Skeletal muscle cell (primary cell): ENCODE data around the gene TPM3.
"Not testable (repeated sequence)": the region's sequence is repeated elsewhere in the genome, so short reads cannot be mapped to it uniquely, and the experiment has no call there.

Experiments
- DNase-seq: peaks from one replicate; pipeline ENCODE4 v3.0.0-alpha.2; 2010; ENCODE audit warnings: low read depth
- H3K4me3 ChIP-seq: 2 replicates; pipeline ENCODE4 v1.5.1; 2011; ENCODE audit warnings: low read depth, mild to moderate bottlenecking, control low read depth, low read length, moderate library complexity

The TPM3 gene

DNA sequence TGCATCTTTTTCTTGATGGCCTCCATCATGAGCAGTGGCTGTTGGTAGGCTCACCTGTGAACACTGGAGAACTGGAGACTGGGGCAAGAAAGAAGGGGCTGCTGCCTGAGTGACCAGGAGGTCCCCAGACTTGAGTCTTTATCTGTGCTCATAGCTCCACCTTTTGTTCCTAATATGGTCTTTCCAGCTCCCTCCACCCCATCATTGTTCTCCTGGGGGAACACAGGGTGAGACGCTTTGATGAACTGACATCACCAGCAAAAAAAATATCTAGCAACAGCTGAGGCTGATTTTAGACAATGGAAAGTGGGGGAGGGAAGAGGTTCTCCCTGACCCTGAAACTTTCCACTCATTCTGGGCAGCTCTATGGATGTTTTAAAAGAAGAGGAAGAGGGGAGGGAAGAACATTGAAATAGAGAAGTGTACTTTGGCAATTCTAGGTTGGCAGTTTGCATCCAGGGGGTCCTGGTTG, at the start of gene TPM3:
Gene TPM3 (minus strand): TSS at position 111 of the 472 bp plus-strand sequence. CDS start 82 bp downstream, at position 29.
- H3K4me3 ChIP-seq: no peak within 1 kb of the TSS
- DNase-seq: no peak

DNA sequence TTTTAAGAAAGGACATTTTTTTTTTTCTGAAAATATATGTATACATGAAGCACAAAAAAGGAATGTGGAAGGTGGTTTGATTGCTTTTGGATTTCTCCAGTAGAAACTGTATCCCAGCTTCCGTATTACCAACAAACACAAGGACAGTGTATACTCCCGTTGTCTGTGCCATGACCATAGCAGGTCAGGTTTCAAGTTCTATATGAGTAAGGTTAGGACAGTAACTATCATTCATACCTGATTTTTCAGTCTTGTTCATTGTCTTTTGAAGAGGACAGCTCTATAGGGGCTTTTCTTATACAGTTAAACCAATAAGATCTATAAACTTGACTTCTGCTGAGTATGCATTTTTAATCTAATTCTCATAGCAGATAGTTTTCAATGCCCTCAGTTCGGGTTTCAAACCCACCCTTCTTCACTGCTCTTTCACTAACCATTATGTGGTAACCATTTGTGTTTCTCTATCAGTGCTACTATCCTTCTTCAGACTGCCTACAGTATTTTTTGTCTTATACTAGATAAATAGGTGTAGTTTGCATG, 48.5 kb upstream of the TPM3 start:
- H3K4me3 ChIP-seq: no peak overlapping the region
- no peak for DNase-seq

- no peak for DNase-seq
- H3K4me3 ChIP-seq: no peak overlapping the region
Measured at GRCh38 chr1:154239491-154239890, 47.6 kb upstream of the TPM3 start.

DNA sequence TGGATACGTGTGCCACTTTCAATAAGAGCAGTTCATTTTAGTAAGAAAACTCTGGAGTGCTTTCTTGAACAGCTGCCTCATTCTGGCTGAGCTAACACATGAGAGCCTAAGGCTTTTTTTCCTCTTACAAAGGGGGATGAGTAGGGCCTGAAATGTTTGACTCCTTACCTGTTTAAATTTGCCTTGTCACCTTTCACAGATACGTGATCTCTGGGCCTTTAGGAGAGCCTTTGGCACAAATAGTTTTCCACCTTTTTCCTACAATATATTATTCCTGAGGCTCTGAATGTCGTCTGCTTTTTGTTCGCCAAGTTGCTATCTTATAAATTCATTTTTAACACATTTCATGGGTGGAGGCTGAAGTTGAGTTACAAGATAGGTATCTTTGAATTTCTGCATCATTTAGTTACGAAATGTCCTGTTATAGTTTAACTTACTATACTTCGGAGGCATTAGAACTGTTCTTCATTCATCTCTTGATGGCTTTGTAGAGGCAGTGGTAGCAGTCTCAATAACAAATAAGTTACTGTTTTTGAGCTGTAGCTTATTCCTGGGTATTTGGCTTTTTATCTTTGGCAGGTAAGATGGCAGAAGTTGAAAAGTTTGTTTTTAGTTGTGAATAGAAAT, 46.1 kb upstream of the TPM3 start:
- no peak for DNase-seq
- H3K4me3 ChIP-seq: no peak overlapping the region

DNA sequence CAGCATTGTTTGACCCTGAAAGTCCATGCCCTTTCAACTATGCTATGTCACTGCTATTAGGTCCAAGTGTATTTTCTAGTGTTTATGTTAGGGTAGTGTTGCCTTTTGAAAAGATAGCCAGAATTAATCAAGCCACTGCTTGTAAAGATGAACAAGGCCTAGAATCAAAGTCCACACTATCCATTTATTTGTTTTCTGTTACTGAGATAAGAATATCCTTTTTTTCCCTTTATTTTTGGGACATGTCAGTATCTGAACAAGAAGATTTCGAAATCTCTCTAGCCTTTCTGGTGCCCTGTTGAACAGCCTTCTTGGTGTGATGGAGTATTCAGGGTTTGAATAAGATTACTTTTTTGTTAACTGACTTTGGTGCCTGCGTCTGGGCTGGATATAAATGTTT, 45.5 kb upstream of the TPM3 start:
- no peak for DNase-seq
- no peak overlapping the region for H3K4me3 ChIP-seq

DNA sequence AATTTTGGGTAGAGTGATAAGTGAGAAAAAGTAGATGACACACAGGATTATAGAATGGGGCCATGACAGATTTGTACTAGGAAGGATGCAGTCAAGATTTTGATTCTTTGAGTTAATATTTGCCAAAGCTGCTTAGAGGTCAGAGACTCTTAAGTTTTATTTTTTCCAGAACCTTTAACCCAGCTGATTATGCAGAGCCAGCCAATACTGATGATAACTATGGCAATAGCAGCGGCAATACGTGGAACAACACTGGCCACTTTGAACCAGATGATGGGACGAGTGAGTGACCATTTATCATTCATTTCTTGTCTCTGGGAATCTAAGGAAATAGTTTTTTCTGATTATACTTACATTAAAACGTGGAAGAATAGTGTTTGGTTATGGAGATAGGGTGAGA, 45.0 kb upstream of the TPM3 start:
- DNase-seq: no peak
- H3K4me3 ChIP-seq: no peak overlapping the region

DNA sequence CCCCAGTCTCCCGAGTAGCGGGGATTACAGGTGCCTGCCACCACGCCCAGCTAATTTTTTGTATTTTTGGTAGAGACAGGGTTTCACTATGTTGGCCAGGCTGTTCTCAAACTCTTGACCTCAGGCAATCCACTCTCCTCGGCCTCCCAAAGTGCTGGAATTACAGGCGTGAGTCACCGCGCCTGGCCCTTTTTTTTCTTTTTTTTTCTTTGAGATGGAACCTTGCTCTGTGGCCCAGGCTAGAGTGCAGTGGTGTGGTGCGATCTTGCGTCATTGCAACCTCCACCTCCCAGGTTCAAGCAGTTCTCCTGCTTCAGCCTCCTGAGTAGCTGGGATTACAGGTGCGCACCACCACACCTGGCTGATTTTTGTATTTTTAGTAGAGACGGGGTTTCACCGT, 41.2 kb upstream of the TPM3 start:
- H3K4me3 ChIP-seq, DNase-seq: not testable (repeated sequence)

GRCh38 chr1:154231112-154231511, 39.2 kb upstream of the TPM3 start:
- H3K4me3 ChIP-seq, DNase-seq: not testable (repeated sequence)

DNA sequence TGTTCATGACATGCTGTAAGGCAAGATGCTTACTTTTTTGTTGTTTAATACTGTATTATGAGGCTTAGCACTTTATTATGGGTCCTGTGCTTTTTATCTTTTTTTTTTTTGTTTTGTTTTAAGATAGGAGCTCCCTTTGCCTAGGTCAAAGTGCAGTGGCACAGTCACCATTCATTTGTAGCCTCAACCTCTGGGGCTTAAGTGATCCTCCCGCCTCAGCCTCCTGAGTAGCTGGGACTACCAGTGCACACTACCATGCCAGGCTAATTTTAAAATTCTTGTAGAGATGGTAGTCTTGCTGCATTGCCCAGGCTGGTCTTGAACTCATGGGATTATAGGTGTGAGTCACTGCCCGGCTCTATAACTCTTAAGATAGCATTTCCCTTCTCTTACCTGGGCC, 33.5 kb upstream of the TPM3 start:
- H3K4me3 ChIP-seq: no peak overlapping the region
- no peak for DNase-seq

- DNase-seq: no peak
- H3K4me3 ChIP-seq: no peak overlapping the region
Measured at GRCh38 chr1:154223621-154224020, 31.7 kb upstream of the TPM3 start.

DNA sequence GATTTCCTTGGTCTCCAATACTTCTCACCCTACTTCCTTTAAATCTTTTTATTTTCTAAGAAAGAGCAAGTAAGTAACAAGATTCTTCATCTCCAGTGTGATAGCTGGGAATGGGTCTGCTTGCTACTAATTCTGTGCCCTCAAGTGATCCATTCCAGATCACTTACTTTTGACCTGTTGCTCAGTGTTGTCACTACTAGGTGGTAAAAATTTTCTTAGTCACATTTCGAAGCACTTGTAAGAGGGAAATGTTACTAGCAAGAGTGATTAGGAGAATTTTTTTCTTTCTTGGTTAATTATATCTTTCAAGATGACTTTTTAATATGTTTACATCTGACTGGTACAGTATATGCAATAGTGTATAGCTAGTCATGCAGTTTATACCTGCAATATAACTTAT, 31.0 kb upstream of the TPM3 start:
- no peak overlapping the region for H3K4me3 ChIP-seq
- no peak for DNase-seq

- no peak for DNase-seq
- peak overlapping the region; percentile 98 for H3K4me3 ChIP-seq
Measured at GRCh38 chr1:154222518-154222917, 30.6 kb upstream of the TPM3 start.

DNA sequence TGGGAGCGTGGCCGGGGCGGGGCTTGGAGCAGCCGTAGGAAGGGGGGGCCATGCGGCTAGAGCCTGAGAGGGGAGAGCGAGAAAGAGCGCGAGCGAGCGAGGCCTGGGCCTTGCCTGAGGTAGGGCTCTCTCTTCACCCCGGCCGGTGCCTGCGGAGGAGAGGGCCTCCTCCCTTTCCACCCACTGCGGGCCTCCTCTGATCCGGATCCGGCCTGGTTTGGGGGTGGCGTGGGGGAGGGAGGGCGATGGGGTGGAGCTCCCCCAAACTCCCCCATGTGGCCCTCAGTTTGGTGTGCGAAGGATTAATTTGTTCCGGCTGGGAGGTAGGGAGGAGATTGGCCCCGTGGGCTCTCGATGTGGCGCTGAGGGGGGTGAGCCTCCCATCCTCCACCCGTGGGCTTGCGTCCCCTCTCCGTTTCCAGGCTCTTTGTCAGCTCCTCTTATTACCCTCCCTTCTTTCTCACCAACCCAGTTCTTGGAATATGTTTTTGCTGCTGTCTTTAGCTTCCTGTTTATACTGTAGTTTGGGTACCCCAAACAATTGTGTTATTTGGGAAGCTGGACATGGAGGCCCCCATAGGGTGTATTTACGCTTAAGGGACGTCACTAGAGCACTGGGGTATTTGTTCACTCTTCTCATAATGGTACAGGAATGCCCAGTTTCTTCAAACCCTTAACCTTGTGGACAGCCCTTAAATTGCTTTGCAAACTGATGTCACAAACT, 29.5 kb upstream of the TPM3 start:
- DNase-seq: peak; percentile 45
- H3K4me3 ChIP-seq: peak overlapping the region; percentile 98

DNA sequence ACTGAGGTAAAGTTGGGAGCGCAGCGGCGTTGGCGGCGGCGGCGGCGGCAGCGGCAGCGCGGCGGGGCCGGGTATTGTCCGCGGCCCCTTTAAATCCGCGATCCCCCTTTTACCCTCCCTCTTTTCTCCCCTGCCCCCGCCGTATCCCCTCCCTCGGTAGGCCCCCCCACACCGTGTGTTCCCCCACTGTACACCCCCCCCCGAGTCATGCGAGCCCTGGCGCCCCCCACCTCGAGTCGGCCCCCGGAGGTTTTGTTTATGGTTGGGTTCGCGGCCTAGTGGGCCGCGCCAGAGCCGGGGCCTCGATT, 29.0 kb upstream of the TPM3 start:
- no peak for DNase-seq
- H3K4me3 ChIP-seq: peak overlapping the region; percentile 98

- peak; percentile 99 for DNase-seq
- H3K4me3 ChIP-seq: peak within 1 kb of the TSS; percentile 98
Measured at GRCh38 chr1:154220071-154220969, 28.4 kb upstream of the TPM3 start, which contains the start of gene UBAP2L. TSS of gene UBAP2L (plus strand) at chr1:154220955. CDS start at chr1:154225124, 4,169 bp downstream.

- H3K4me3 ChIP-seq: peak overlapping the region; percentile 98
- no peak for DNase-seq
Measured at GRCh38 chr1:154219541-154219940, 27.6 kb upstream of the TPM3 start.

DNA sequence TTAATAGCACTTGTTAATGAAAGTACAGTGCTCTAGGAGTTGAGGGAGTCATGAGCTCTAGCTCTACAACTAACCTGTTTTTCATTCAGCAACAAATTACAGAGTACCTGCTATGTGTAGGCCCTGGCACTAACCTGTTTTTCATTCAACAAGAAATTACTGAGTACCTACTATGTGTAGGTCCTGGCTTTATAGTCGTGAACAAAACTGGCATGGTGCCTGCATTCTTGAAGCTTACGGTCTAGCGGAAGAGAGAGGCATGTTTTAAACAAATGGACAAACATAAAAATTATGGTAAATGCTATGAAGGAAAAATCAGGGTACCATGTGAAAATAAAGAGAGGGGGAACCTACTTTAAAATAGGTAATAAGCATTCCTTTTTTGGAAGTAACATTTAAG, 26.6 kb upstream of the TPM3 start:
- H3K4me3 ChIP-seq: no peak overlapping the region
- no peak for DNase-seq

DNA sequence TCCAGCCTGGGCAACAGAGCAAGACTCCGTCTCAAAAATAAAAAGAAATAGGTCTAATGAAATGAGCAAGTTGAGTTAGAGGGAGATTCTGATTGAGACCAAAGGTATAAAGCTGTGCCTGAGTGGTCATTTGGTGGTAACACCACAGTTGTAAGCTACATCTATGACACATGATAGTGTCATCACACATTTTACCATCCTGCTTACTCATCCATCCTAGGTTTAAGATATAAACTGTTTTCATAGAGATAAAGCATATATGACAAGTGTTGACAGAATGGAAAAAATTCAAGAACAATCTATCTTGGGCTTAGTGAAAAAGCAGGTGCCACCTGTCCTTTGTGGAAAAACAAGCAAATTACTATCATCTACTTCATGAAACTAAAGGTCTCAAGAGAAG, 21.4 kb upstream of the TPM3 start:
- no peak for DNase-seq

GRCh38 chr1:154212083-154212482, 20.2 kb upstream of the TPM3 start:
- DNase-seq: no peak
- no peak overlapping the region for H3K4me3 ChIP-seq

More for the DNA sequence above, 21.4 kb upstream of the TPM3 start:
- H3K4me3 ChIP-seq: no peak overlapping the region
